GM12874 (cell line): ENCODE data around the gene IL2RA.

Experiments
- TF ChIP-seq, protein P1 (sequence below): IDR thresholded peaks from 2 replicates; pipeline ENCODE4 v1.5.1; 2011; ENCODE audit warnings: low read depth, mild to moderate bottlenecking, control low read depth, low read length, moderate library complexity; ENCODE audit not compliant: insufficient read depth

The IL2RA gene

DNA sequence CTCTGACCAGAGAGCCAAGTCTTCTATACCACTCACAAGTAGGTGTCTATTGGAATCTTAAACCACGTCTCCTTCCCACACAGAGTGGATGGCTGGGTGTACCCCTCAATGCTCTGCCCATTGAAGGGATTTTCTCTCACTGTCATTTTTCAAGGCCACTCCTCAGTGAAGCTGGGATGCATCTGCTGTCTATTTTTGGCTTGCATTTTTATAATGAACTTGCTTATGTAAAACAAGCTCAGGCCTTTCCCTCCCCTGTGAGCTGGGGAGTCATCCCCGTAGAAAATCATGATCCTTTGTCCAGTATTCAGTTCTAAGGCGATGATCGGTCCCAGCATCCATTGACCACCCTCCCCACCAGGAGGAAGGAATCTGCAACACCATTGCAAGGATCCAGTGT is 16.9 kb upstream of the IL2RA start:
- TF ChIP-seq, protein P1, sequence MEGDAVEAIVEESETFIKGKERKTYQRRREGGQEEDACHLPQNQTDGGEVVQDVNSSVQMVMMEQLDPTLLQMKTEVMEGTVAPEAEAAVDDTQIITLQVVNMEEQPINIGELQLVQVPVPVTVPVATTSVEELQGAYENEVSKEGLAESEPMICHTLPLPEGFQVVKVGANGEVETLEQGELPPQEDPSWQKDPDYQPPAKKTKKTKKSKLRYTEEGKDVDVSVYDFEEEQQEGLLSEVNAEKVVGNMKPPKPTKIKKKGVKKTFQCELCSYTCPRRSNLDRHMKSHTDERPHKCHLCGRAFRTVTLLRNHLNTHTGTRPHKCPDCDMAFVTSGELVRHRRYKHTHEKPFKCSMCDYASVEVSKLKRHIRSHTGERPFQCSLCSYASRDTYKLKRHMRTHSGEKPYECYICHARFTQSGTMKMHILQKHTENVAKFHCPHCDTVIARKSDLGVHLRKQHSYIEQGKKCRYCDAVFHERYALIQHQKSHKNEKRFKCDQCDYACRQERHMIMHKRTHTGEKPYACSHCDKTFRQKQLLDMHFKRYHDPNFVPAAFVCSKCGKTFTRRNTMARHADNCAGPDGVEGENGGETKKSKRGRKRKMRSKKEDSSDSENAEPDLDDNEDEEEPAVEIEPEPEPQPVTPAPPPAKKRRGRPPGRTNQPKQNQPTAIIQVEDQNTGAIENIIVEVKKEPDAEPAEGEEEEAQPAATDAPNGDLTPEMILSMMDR: no peak

DNA sequence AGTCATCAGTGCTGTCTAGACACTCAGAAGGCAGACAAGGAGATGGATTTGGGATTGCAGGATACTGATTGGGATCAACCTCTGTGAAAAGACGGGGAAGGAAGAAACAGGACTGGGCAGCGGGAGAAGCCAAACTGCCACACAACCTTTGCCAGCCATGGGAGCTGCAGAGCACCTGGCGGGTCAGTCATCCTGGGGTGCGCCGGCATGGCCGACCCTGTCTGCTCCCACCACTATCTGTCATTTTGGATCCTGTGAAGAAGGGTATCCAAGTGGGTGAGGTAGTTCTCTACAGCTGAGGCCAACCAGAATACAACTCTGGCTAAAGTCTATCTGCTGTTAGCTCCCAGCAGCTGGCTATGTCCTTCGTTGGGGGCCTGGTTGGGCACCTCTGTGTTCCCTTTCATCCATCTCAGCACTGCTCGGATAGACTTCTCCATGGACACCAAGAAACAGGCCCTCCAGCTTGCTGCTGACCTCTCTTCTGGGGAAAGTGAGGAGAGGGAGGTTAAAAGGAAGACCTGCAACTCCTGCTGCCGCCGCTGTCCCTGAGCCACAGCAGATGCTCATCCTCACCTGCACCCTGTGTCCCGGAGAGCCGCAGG is 15.0 kb upstream of the IL2RA start:
- TF ChIP-seq, protein P1: no peak

DNA sequence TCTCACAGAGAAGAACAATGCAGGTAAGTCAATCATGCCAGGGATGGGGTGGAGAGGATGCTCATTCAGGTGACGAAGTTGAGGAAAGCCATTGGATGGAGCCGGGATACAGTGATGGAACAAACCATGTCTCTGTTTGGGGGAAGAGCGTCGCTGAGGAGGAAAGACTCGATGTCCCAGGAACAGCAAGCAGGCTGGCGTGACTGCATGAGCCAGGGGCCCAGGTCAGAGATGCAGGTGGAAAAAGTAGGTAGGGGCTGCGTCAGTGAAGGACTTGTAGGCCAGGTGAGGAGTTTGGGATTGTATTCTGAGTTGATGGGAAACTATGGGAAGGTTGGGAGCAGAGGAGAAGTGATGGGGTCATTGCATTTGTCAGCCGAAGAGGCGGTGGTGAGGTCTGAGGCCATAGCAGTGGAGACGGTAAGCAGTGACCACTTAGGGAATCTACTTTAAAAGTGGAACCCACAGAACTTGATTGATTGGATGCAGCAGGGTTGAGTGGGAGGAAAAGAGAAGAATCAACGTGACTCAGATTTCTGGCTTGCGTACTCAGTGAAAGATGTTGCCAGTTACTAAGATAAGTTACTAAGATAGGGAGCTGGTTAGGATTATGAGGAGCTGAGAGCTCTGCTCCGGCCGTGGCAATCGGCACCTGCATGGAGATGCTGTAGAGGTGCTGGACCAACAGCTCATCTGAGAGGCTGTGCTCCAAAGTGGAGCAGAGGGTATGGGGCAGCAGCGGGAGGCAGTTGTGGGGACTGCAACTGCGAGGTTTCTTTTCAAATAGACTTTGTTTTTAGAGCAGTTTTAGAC is 12.5 kb upstream of the IL2RA start:
- TF ChIP-seq, protein P1: no peak

DNA sequence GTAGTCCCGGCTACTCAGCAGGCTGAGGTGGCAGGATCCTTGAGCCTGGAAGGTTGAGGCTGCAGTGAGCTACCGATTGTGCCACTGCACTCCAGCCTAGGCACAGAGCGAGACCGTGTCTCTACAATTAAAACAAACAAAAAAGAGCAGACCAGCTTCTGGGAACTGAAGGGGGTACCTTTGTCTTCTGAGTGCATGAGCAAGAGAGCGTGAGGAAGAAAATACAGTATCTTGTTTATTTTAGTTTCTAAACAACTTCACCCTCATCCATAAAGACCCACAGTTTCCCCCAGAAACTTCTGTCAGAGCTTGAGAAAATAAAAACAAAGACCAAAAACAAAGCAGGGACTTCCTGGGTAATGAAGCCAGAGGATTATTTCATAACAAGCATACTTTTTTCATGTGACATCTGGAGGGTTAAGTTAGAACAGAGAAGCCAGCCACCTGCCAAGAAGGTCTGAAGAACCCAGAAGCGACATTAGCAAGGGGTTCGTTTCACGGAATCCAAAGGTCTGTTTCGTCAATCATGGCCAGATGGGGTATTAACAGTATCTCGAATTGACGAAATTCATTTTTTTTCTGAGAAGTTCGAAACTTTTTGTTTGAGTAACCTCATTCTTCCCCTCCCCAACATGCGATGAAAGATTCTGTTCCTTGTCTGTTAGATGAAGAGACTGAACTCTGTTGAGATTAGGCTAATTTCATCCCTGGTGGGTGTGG is 10.2 kb upstream of the IL2RA start:
- TF ChIP-seq, protein P1: no peak

DNA sequence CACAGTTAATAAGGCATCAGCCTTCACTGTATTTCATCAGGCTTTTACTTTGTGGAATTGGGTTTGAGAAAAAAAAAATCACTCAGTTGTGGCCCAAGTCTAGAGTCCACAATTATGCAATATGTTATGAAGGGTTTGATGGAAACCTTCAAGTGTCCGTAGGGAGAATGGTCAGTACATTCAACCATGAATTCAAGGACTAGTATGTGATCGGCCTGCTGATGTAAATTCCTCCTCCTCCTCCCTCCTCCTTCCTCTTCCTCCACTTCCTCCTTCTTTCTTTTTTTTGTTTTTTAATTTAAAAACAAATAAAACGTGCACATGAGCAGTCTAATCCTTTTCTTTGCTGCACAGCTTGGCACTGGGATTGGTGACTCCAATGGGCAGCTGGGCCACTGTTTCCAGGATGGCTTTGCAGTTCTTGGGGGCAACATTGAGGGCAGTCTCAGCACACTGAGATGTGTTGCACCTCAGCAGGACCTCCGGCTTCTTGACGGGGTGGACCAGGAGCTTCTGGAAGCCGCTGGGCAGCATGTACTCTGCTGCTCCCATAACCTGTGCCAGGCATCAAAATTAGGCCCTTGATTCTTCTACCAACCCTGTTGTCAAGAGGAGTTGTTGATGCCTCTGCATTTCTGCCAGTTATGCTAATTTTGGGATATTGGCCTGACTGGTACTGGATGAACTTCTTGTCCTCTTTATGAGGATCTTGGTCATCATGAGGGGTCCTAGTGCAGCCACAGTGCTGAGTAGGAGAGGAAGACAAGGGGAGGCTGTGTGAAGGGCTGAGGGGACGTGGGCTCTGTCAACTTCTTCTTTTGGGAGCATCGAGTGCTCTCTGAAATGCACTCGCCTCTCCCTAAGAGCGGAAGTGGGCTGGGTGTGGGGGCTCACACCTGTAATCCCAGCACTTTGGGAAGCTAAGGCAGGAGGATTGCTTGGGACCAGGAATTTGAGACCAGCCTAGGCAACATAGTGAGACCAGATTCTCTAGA is 9.3 kb upstream of the IL2RA start:
- TF ChIP-seq, protein P1: no peak

DNA sequence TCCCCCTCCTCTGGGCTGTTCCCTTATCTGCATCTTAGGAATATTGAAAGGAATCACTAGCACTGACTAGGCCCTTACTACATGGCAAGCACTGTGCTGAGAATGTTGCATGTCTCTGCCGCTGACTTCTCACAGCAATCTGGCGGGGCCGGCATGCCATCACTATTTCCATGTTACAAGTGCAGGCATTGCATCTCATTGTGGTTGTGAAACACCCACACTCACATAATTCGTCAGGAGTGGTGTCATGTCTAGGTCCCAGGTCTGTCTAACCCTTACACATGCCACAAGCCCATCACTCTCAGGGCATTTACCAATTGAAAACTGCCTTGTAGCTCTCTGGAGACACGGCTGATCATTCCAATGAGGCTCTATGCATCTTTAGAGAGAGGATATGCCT is 8.5 kb upstream of the IL2RA start:
- TF ChIP-seq, protein P1: no peak
